Measurements from ENCODE around the gene SLC25A18. TPM values are rescaled to one million over a fixed set of nuclear protein-coding genes. Genes with fewer than 3 reads are reported as not detected.

Gene SLC25A18
- total RNA-seq (2022; extraction: Qiagen RNA extraction), result 0.13 to 0.45 TPM (median 0.29 TPM) in 5 replicates

GRCh38 chr22:17562906-17563870 lies at the start of gene SLC25A18:
Gene SLC25A18, plus strand, starts transcription at chr22:17563498. Its CDS starts 16,447 bp downstream, at chr22:17579945.

DNA sequence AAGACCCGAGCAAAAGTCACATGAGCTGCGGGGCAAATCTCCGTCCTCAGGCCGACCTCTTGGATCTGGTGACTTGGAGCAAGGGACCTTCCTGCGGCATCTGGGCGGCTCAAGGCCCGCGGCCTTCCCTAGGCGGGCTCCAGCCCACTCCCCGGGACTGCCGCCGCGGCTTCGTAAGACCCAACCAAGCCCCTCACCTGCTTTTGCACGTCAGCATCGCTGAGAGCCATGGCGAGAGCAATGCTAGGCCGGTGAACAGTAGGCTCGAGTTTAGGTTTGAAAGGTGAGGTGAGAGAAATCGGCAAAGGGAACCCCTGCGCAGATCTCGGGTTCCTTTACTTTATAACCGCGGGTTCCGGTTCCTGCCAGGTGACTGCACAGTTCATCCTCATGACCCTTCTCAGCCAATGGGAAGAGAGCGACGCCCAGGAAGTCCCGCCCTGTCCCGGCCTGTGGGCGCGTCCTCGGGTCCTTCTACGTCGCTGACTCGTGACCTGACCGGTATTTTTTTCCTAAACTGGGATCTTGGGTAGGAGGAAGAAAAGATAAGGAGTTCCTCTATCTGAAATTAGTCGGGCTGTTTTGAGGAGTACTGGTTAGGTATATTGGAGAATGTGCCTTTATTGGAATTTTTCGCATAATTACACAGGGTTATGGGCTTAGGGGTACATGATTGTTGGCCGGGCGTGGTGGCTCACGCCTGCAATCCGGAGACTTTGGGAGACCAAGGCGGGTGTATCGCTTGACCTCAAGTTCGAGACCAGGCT lies 65.3 kb downstream of the SLC25A18 start, which contains the start of gene ATP6V1E1:
ATP6V1E1 (minus strand) TSS at position 344 of the 767 bp plus-strand sequence; CDS start at position 230, 114 bp downstream.

GRCh38 chr22:17638432-17639246 lies 75.3 kb downstream of the SLC25A18 start, which contains the start of gene BCL2L13:
Gene BCL2L13, plus strand, starts transcription at chr22:17638757. Its CDS starts 16,955 bp downstream, at chr22:17655712.

Other genes starting within 250 kb of the SLC25A18 start
- 0.06 to 0.14 TPM (median 0.10 TPM) in 5 replicates for gene CECR2, start 194.0 kb upstream of the SLC25A18 start, total RNA-seq (2022; extraction: Qiagen RNA extraction)
- 114 to 134 TPM (median 121 TPM) in 5 replicates for gene ATP6V1E1, start 65.3 kb downstream of the SLC25A18 start, total RNA-seq (2022; extraction: Qiagen RNA extraction)
- gene BCL2L13, start 75.3 kb downstream of the SLC25A18 start, total RNA-seq (2022; extraction: Qiagen RNA extraction), result 25.5 to 35.0 TPM (median 32.2 TPM) in 5 replicates
- 54.0 to 88.5 TPM (median 75.5 TPM) in 5 replicates for gene BID, start 211.0 kb downstream of the SLC25A18 start, total RNA-seq (2022; extraction: Qiagen RNA extraction)

Data from A549 treated with Mapracorat at 1 μM for 4 hours (cell line).